ENCODE results near the gene RPS6KA3. TPM values are rescaled to one million over a fixed set of nuclear protein-coding genes. Genes with fewer than 3 reads are reported as not detected.
"Not testable (repeated sequence)": the region's sequence is repeated elsewhere in the genome, so short reads cannot be mapped to it uniquely, and the experiment has no call there.

Gene RPS6KA3
- total RNA-seq, 1 experiment from 2014 or later: 14.6 TPM

- H3K9me3 Mint-ChIP-seq; POLR2A ChIA-PET; H3K4me1 Mint-ChIP-seq; ATAC-seq; H3K27me3 Mint-ChIP-seq (ENCODE audit: low read depth); DNase-seq (ENCODE audit: low spot score); CTCF ChIA-PET; H3K27ac Mint-ChIP-seq; H3K4me3 Mint-ChIP-seq: not testable (repeated sequence)
- peaks cover 14% of the 10 kb centered on the region for H3K36me3 Mint-ChIP-seq
These were observed 104.2 kb downstream of the RPS6KA3 start for GRCh38 chrX:20162516-20162915.

GRCh38 chrX:20159797-20160385 lies 106.8 kb downstream of the RPS6KA3 start:
- ChIA-PET POLR2A (no interaction called here), CTCF (no interaction called here)
- no peak for DNase-seq (ENCODE audit: low spot score)
- Mint-ChIP-seq H3K27me3 (ENCODE audit: low read depth) (no peaks in the 10 kb centered on the region), H3K4me3 (no peak overlapping the region), H3K27ac (no peak overlapping the region), H3K36me3 (peaks cover 25% of the 10 kb centered on the region), H3K4me1 (no peaks in the 10 kb centered on the region), H3K9me3 (no peaks in the 10 kb centered on the region)
- ATAC-seq: no peak
- no peak for TF ChIP-seq ZNF232 (CRISPR knock-in tag; IDR thresholded peaks at IDR 0.05)
- no peak for TF ChIP-seq ZNF425 (CRISPR knock-in tag; conservative IDR thresholded peaks at IDR 0.05)
- no peak for TF ChIP-seq ARID4B (CRISPR knock-in tag; IDR thresholded peaks at IDR 0.05; ENCODE audit: borderline replicate concordance)
- TF ChIP-seq PRDM15 (CRISPR knock-in tag; IDR thresholded peaks at IDR 0.05): no peak
- no peak for TF ChIP-seq ZNF416 (CRISPR knock-in tag; IDR thresholded peaks at IDR 0.05)
- TF ChIP-seq CBFB (CRISPR knock-in tag; IDR thresholded peaks at IDR 0.05; ENCODE audit: low read depth): no peak
- TF ChIP-seq, protein P1, sequence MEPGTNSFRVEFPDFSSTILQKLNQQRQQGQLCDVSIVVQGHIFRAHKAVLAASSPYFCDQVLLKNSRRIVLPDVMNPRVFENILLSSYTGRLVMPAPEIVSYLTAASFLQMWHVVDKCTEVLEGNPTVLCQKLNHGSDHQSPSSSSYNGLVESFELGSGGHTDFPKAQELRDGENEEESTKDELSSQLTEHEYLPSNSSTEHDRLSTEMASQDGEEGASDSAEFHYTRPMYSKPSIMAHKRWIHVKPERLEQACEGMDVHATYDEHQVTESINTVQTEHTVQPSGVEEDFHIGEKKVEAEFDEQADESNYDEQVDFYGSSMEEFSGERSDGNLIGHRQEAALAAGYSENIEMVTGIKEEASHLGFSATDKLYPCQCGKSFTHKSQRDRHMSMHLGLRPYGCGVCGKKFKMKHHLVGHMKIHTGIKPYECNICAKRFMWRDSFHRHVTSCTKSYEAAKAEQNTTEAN (CRISPR knock-in tag; IDR thresholded peaks at IDR 0.05): no peak
- TF ChIP-seq ETV6 (CRISPR knock-in tag; IDR thresholded peaks at IDR 0.05): no peak
- TF ChIP-seq MLX (CRISPR knock-in tag; IDR thresholded peaks at IDR 0.05): no peak
- TF ChIP-seq CREB1 (CRISPR knock-in tag; IDR thresholded peaks at IDR 0.05): no peak
- TF ChIP-seq, protein P2, sequence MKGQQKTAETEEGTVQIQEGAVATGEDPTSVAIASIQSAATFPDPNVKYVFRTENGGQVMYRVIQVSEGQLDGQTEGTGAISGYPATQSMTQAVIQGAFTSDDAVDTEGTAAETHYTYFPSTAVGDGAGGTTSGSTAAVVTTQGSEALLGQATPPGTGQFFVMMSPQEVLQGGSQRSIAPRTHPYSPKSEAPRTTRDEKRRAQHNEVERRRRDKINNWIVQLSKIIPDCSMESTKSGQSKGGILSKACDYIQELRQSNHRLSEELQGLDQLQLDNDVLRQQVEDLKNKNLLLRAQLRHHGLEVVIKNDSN (CRISPR knock-in tag; IDR thresholded peaks at IDR 0.05): no peak
- TF ChIP-seq SP1 (CRISPR knock-in tag; conservative IDR thresholded peaks at IDR 0.05): no peak
- TF ChIP-seq, protein P3, sequence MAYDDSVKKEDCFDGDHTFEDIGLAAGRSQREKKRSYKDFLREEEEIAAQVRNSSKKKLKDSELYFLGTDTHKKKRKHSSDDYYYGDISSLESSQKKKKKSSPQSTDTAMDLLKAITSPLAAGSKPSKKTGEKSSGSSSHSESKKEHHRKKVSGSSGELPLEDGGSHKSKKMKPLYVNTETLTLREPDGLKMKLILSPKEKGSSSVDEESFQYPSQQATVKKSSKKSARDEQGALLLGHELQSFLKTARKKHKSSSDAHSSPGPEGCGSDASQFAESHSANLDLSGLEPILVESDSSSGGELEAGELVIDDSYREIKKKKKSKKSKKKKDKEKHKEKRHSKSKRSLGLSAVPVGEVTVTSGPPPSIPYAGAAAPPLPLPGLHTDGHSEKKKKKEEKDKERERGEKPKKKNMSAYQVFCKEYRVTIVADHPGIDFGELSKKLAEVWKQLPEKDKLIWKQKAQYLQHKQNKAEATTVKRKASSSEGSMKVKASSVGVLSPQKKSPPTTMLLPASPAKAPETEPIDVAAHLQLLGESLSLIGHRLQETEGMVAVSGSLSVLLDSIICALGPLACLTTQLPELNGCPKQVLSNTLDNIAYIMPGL (CRISPR knock-in tag; IDR thresholded peaks at IDR 0.05): no peak
- TF ChIP-seq ATF6 (CRISPR knock-in tag; IDR thresholded peaks at IDR 0.05): no peak
